GM12875 (cell line): ENCODE measurements around the gene TNRC18.

Source experiments
- H3K4me3 ChIP-seq: one replicate; pipeline ENCODE4 v1.5.1; 2011; ENCODE audit warnings: low read depth, low read length, control low read depth
- TF ChIP-seq, protein P1 (sequence below): IDR thresholded peaks from 2 replicates; pipeline ENCODE4 v1.5.1; 2011; ENCODE audit warnings: low read depth, mild to moderate bottlenecking, control low read depth, inconsistent platforms, low read length, moderate library complexity, borderline replicate concordance; ENCODE audit not compliant: insufficient read depth

Gene TNRC18

GRCh38 chr7:5352440-5353010 lies 71.1 kb downstream of the TNRC18 start:
- H3K4me3 ChIP-seq, result no peak overlapping the region
- TF ChIP-seq, protein P1, sequence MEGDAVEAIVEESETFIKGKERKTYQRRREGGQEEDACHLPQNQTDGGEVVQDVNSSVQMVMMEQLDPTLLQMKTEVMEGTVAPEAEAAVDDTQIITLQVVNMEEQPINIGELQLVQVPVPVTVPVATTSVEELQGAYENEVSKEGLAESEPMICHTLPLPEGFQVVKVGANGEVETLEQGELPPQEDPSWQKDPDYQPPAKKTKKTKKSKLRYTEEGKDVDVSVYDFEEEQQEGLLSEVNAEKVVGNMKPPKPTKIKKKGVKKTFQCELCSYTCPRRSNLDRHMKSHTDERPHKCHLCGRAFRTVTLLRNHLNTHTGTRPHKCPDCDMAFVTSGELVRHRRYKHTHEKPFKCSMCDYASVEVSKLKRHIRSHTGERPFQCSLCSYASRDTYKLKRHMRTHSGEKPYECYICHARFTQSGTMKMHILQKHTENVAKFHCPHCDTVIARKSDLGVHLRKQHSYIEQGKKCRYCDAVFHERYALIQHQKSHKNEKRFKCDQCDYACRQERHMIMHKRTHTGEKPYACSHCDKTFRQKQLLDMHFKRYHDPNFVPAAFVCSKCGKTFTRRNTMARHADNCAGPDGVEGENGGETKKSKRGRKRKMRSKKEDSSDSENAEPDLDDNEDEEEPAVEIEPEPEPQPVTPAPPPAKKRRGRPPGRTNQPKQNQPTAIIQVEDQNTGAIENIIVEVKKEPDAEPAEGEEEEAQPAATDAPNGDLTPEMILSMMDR, result no peak

GRCh38 chr7:5351507-5352265 lies 71.9 kb downstream of the TNRC18 start:
- TF ChIP-seq, protein P1, result no peak

DNA sequence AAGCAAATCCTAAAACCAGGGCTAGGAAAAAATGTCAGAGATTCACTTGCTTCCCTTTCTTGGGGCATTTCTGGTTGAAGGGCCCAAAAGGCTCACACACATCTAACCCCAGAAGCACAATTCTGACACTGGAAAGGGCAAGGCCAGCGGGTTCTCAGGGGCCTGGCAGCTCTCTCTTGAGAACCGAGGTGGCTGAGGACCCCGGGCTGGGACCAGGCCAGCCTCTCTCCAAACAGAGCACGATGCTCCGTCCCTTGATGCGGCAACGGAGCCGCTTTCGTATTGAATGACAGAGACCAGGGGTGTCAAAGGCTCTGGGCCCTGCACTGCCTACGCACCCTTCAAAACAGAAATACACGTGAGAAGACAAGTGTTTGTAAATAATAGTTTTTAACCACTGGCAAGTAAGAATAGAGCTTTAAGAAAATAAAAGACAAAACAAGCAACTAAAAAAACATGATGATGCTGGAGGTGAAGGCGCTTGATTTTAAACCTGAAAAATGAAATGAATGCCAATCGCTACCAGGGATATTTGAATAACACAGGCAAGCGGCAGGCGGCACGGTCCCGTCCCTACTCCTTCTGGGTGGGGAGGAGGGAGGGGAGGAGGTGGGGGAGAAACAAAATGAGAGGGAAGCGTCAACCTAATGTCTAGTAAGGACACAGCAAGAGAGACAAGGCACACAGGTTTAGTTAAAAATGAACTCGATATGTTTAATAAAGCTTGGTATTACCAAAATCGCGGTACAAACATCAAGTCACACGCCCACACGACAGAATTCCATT lies 72.8 kb downstream of the TNRC18 start:
- TF ChIP-seq, protein P1, result no peak
- no peak overlapping the region for H3K4me3 ChIP-seq

More at GRCh38 chr7:5351507-5352265, 71.9 kb downstream of the TNRC18 start:
- no peak overlapping the region for H3K4me3 ChIP-seq

DNA sequence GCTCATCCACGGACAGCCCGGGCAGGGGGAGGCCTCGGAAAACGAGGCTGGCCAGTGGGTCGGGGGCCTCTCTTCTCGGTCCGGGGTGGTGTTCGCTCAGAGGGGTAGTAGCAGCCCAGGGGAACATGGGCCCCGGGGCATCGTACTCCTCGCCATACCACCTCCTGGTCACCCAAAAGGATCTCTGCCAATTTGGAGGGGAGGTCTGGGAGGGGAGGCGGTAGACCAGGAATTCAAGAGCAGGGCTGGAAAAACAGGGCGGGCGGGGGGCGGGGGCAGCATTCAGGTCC lies 73.5 kb downstream of the TNRC18 start:
- TF ChIP-seq, protein P1, result no peak
- H3K4me3 ChIP-seq, result no peak overlapping the region

DNA sequence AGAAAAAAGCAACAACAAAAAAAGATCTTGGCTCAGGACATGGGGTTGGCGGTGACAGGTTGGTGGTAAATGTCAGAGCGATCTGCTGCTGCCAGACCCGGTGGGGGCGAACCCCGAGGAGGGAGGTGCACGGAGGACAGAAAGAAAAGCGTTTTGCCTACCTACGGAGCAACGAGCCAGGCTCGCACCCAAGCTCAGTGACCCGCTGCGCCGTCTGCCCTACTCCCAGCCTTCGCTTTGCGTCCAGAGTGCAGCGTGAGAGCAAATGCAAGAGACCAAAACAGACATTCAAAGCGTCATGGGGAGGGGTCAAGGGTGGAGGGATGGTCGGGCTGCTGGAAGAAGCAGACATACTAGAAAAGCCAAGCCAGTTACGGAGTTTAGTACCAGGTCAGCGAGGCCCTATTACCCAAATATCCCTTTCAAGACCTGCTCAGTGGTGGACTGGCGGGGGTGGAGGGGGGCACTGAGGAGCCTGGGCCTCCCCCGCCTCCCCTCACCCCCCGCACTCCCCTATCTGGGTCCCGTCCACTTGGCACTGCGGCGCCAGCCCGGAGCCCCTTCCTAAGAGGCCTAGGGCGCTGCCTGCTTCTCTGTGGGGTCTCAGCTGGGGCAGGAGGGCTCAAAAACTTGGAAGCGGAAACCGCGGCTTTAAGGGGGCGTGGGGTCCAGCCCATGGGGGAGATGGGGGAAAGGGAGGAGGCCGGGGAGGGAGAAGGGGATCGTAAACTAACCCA lies 74.0 kb downstream of the TNRC18 start:
- TF ChIP-seq, protein P1, result no peak
- H3K4me3 ChIP-seq, result no peak overlapping the region

DNA sequence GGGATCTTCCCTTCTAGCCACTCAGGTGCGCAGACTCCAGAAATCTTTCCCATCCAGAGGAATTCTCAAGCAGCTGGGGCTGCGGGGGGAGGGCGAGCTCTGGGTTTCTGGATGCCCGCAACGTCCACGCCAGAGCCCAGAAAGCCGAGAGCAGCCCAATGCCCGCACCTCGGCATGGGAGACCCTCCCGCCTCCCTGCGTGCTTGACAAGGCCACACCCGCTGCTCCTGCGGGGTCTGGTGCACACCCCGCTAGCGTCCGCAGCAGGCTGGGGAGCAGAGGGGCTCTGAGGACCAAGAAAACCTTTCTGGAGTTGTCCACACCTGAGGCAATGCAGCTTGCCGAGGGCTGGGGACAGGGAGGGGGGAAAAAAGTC lies 74.6 kb downstream of the TNRC18 start:
- no peak overlapping the region for H3K4me3 ChIP-seq
- TF ChIP-seq, protein P1, result no peak
